ENCODE measurements around the gene ANKRD29. TPM values are rescaled to one million over a fixed set of nuclear protein-coding genes. Genes with fewer than 3 reads are reported as not detected.

ANKRD29 gene
- total RNA-seq, 1 experiment from 2014 or later, result 6.9 TPM

DNA sequence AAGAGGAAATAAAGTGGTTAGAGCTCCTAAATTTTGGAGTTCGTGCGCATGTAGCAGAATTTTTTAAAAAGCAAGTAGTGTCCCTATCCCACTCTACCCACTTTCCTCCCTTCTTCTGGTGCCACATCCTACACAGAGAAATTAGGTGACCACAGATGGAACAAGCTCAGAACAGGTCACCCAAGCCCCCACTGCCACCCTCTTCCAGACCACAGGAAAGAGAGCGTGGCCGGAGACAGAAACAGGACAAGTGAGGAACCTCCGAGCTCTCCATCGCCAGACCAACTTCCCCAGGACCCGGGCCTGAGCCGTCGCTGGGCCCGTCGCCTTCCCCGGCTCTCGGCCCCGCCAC lies 76.8 kb downstream of the ANKRD29 start:
- no peaks in the 10 kb centered on the region for H3K27me3 Mint-ChIP-seq (ENCODE audit: unreplicated experiment)
- peaks cover 61% of the 10 kb centered on the region for H3K36me3 Mint-ChIP-seq (ENCODE audit: insufficient read depth, unreplicated experiment)
- H3K4me3 Mint-ChIP-seq (ENCODE audit: low read depth, unreplicated experiment), result peak overlapping the region; percentile 92
- peak overlapping the region; percentile 83 for H3K27ac Mint-ChIP-seq (ENCODE audit: unreplicated experiment)
- intact Hi-C loops (cut with micrococcal nuclease; ENCODE audit: unreplicated experiment), result loop anchor here (5.0 kb wide), 1 partner anchor 69 kb away; no protein-coding TSS in a partner anchor
- H3K4me1 Mint-ChIP-seq (ENCODE audit: low read depth, unreplicated experiment), result peaks cover 37% of the 10 kb centered on the region
- CTCF ChIA-PET, result interaction anchor here (1.0 kb wide), 1 partner anchor 33 kb away, joined by 9 read pairs; no protein-coding TSS in a partner anchor
- no TSS peak for BruUV-seq (replicated peaks)
- no peaks in the 10 kb centered on the region for H3K9me3 Mint-ChIP-seq (ENCODE audit: low read depth, unreplicated experiment)
- TF ChIP-seq, protein P1, sequence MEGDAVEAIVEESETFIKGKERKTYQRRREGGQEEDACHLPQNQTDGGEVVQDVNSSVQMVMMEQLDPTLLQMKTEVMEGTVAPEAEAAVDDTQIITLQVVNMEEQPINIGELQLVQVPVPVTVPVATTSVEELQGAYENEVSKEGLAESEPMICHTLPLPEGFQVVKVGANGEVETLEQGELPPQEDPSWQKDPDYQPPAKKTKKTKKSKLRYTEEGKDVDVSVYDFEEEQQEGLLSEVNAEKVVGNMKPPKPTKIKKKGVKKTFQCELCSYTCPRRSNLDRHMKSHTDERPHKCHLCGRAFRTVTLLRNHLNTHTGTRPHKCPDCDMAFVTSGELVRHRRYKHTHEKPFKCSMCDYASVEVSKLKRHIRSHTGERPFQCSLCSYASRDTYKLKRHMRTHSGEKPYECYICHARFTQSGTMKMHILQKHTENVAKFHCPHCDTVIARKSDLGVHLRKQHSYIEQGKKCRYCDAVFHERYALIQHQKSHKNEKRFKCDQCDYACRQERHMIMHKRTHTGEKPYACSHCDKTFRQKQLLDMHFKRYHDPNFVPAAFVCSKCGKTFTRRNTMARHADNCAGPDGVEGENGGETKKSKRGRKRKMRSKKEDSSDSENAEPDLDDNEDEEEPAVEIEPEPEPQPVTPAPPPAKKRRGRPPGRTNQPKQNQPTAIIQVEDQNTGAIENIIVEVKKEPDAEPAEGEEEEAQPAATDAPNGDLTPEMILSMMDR (IDR thresholded peaks at IDR 0.05; ENCODE audit: unreplicated experiment), result no peak
- DNase-seq, result no peak

DNA sequence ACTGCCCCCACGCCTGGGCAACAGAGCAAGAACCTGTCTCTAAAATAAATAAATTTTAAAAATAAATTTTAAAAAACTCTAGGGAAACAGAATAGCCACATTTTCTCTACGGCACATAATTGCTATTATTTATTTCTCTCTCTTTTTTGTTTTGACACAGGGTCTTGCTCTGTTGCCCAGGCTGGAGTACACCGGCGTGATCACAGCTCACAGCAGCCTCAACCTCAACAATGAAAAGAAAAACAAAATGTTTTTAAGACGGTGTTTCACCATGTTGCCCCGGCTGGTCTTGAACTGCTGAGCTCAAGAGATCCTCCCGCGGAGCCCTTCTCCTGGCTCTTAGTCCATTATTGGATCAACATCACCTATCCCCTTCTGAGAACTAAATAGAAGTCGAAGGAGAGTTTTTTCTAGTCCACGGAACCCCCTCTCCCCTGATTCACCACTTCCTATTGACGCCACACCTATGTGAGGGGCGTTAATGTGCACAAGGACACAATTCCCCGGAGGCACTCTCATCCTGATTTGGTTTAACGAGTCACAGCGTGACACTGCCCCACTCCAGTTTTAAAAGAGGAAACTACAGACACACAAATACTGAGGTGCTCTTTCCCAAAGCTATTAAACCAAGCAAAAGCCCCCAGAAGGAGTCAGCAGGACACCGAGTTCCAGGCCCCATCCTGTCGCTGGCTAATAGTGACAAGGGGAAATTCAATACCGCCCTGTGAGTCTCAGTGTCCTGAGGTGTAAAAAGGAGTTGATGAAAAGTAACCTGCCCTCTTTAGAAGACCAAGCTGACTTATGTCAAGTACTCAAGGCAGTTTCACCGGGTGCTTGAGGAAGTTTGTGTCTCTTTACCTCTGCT lies 77.5 kb downstream of the ANKRD29 start:
- H3K4me1 Mint-ChIP-seq (ENCODE audit: low read depth, unreplicated experiment), result peaks cover 44% of the 10 kb centered on the region
- H3K36me3 Mint-ChIP-seq (ENCODE audit: insufficient read depth, unreplicated experiment), result peaks cover 67% of the 10 kb centered on the region
- DNase-seq, result no peak
- CTCF ChIA-PET, result interaction anchor here (1.0 kb wide), 1 partner anchor 33 kb away, joined by 9 read pairs; no protein-coding TSS in a partner anchor
- peak overlapping the region; percentile 83 for H3K27ac Mint-ChIP-seq (ENCODE audit: unreplicated experiment)
- intact Hi-C loops (cut with micrococcal nuclease; ENCODE audit: unreplicated experiment), result loop anchor here (5.0 kb wide), 1 partner anchor 68 kb away; no protein-coding TSS in a partner anchor
- H3K4me3 Mint-ChIP-seq (ENCODE audit: low read depth, unreplicated experiment), result peak overlapping the region; percentile 92
- TSS peak; percentile 89 for BruUV-seq (replicated peaks)
- no peaks in the 10 kb centered on the region for H3K27me3 Mint-ChIP-seq (ENCODE audit: unreplicated experiment)
- TF ChIP-seq, protein P1 (IDR thresholded peaks at IDR 0.05; ENCODE audit: unreplicated experiment), result no peak
- H3K9me3 Mint-ChIP-seq (ENCODE audit: low read depth, unreplicated experiment), result no peaks in the 10 kb centered on the region

DNA sequence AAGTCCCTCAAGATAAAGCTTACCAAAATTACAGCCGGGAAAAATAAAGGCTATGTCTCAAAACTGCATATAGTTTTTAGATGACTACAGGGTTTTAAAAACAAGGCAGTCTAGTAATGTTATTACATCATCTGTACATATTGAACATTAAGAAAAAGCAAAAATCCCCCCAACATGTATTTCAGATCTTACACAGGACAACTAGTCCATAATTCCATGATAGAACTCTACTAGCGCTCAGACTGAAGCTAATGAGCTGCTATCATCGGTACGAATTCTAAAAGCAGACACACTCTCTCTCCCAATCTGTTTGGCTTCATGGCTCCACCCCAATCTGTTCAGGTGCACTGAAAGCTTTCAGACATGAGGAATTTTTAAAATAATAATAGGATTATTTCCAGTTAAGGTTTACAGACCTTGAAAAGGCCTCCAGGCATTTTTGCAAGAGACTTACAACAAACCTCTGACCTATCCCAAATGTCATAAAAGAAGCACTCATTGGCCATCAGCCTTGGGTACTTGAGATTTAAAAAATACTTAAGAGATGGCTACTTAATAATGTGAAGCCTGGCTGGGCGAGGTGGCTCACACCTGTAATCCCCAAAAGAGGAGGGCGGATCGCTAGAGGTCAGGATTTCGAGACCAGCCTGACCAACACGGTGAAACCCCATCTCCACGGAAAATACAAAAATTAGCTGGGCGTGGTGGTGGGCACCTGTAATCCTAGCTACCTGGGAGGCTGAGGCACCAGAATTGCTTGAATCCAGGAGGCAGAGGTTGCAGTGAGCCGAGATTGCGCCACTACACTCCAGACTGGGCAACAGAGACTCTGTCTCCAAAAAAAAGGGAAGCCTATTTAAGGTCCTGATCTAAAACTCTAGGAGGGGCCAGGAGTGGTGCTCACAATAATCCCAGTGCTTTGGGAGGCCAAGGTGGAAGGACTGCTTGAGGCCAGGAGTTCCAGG lies 78.4 kb downstream of the ANKRD29 start:
- BruUV-seq (replicated peaks), result no TSS peak
- H3K9me3 Mint-ChIP-seq (ENCODE audit: low read depth, unreplicated experiment), result no peaks in the 10 kb centered on the region
- DNase-seq, result no peak
- TF ChIP-seq, protein P1 (IDR thresholded peaks at IDR 0.05; ENCODE audit: unreplicated experiment), result no peak
- peaks cover 49% of the 10 kb centered on the region for H3K4me1 Mint-ChIP-seq (ENCODE audit: low read depth, unreplicated experiment)
- CTCF ChIA-PET, result no interaction called here
- H3K36me3 Mint-ChIP-seq (ENCODE audit: insufficient read depth, unreplicated experiment), result peaks cover 73% of the 10 kb centered on the region
- intact Hi-C loops (cut with micrococcal nuclease; ENCODE audit: unreplicated experiment), result no loop called here
- H3K27me3 Mint-ChIP-seq (ENCODE audit: unreplicated experiment), result no peaks in the 10 kb centered on the region
- H3K4me3 Mint-ChIP-seq (ENCODE audit: low read depth, unreplicated experiment), result peak overlapping the region; percentile 92
- H3K27ac Mint-ChIP-seq (ENCODE audit: unreplicated experiment), result peak overlapping the region; percentile 83

DNA sequence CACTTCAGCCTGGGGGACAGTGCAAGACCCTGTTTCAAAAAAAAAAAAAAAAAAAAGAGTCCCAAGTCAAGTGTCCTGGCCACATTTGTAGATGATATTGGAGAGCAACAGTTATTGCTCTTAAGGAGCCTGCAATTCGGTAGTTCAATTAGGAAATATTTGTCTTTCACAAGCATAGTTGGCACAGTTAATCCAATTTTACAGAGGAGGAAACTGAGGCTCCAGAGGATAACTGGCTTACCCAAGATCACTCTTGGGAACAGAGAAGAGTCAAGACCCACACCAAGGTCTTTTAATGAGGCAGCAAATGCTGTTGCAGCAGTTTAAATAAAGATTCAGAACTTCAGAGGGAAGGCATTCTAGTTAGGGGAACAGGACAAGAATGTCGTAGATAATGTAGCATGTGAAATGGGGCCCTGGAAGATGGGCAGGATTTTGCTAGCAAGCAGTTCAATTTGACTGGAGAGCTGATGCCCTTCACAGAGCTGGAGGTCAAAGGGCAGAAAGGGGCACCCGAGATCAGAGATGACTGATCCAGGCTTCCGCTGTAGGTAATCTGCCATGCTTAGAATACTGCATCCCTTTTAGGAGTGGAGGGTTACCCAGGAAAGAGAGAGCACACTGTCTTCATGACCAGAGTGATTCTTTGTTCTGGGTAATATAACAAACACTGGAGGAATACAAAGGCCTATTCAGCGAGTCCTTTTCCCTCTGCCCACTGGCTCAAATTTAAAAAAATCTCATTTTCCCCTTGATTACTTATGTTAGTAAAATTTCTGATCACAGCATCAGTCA lies 79.4 kb downstream of the ANKRD29 start:
- TF ChIP-seq, protein P1 (IDR thresholded peaks at IDR 0.05; ENCODE audit: unreplicated experiment), result no peak
- Mint-ChIP-seq H3K36me3 (ENCODE audit: insufficient read depth, unreplicated experiment) (peaks cover 83% of the 10 kb centered on the region), H3K4me3 (ENCODE audit: low read depth, unreplicated experiment) (peak overlapping the region; percentile 92), H3K4me1 (ENCODE audit: low read depth, unreplicated experiment) (peaks cover 59% of the 10 kb centered on the region), H3K27ac (ENCODE audit: unreplicated experiment) (peak overlapping the region; percentile 83), H3K9me3 (ENCODE audit: low read depth, unreplicated experiment) (no peaks in the 10 kb centered on the region), H3K27me3 (ENCODE audit: unreplicated experiment) (no peaks in the 10 kb centered on the region)
- intact Hi-C loops (cut with micrococcal nuclease; ENCODE audit: unreplicated experiment), result no loop called here
- no peak for DNase-seq
- CTCF ChIA-PET, result interaction anchor here (0.7 kb wide), 1 partner anchor 288 kb away, joined by 4 read pairs; no protein-coding TSS in a partner anchor
- BruUV-seq (replicated peaks), result no TSS peak

All from Calu3 (cell line).